Neuronal stem cell (in vitro differentiated cells): ENCODE measurements around the gene NAPSA.

Experiments used
- DNase-seq: peaks from one replicate; pipeline ENCODE4 v3.0.0-alpha.2; 2013; ENCODE audit warnings: low spot score
- H2AFZ ChIP-seq: one replicate; pipeline ENCODE4 v1.6.1; 2013; ENCODE audit warnings: mild to moderate bottlenecking, low read length, inconsistent platforms
- H2AK5ac ChIP-seq: 2 replicates; pipeline ENCODE4 v1.6.1; 2013; ENCODE audit warnings: low read depth, mild to moderate bottlenecking, inconsistent platforms, low read length, moderate library complexity, mixed read lengths
- H2BK120ac ChIP-seq: 2 replicates; pipeline ENCODE4 v1.6.1; 2013; ENCODE audit warnings: low read depth, mild to moderate bottlenecking, inconsistent platforms, low read length, moderate library complexity, mixed read lengths
- H2BK12ac ChIP-seq: one replicate; pipeline ENCODE4 v1.6.1; 2013; ENCODE audit warnings: low read length, inconsistent platforms
- H2BK15ac ChIP-seq: 2 replicates; pipeline ENCODE4 v1.6.1; 2013; ENCODE audit warnings: mild to moderate bottlenecking, low read length, inconsistent platforms, mixed read lengths
- H2BK5ac ChIP-seq: one replicate; pipeline ENCODE4 v1.6.1; 2013; ENCODE audit warnings: inconsistent platforms, mild to moderate bottlenecking, low read length, moderate library complexity
- H3K14ac ChIP-seq: one replicate; pipeline ENCODE4 v1.6.1; 2013; ENCODE audit warnings: low read length, inconsistent platforms
- H3K18ac ChIP-seq: 2 replicates; pipeline ENCODE4 v1.6.1; 2013; ENCODE audit warnings: low read length, inconsistent platforms
- H3K23ac ChIP-seq: 2 replicates; pipeline ENCODE4 v1.6.1; 2013; ENCODE audit warnings: low read depth, mild to moderate bottlenecking, mixed read lengths, low read length, inconsistent platforms; ENCODE audit not compliant: poor library complexity
- H3K27ac ChIP-seq: replicated peaks from 3 replicates; pipeline ENCODE4 v1.5.1; 2013; ENCODE audit warnings: low read length, inconsistent platforms
- H3K27me3 ChIP-seq, 3 experiments: 2 replicates each; pipeline ENCODE4 v1.6.1; 2013; ENCODE audit warnings: low read length in 3 of 3, mild to moderate bottlenecking in 2 of 3, inconsistent platforms in 1 of 3, low read depth in 1 of 3, mixed read lengths in 1 of 3, moderate library complexity in 1 of 3; ENCODE audit not compliant: control insufficient read depth in 3 of 3, insufficient read depth in 3 of 3
- H3K36me3 ChIP-seq, 2 donors: replicated peaks in 1 of 2; 2 replicates each; pipeline ENCODE4 v1.6.1; 2013; ENCODE audit warnings: low read length in 2 of 2; ENCODE audit not compliant: control insufficient read depth in 2 of 2, insufficient read depth in 2 of 2
- H3K4ac ChIP-seq: 2 replicates; pipeline ENCODE4 v1.6.1; 2013; ENCODE audit warnings: inconsistent platforms, mild to moderate bottlenecking, low read length, moderate library complexity
- H3K4me1 ChIP-seq, 2 donors: 1 replicate in 1 of 2; 2 replicates in 1 of 2; pipeline ENCODE4 v1.6.1; 2013; ENCODE audit warnings: low read length in 2 of 2, low read depth in 1 of 2; ENCODE audit not compliant: control insufficient read depth in 2 of 2, insufficient read depth in 1 of 2
- H3K4me2 ChIP-seq: one replicate; pipeline ENCODE4 v1.6.1; 2013; ENCODE audit warnings: mild to moderate bottlenecking, low read length, inconsistent platforms; ENCODE audit not compliant: insufficient read depth, poor library complexity, severe bottlenecking
- H3K4me3 ChIP-seq, 2 donors: 2 replicates each; pipeline ENCODE4 v1.5.1; 2013; ENCODE audit warnings: low read length in 2 of 2, mild to moderate bottlenecking in 2 of 2, inconsistent platforms in 1 of 2, moderate library complexity in 1 of 2
- H3K79me1 ChIP-seq: one replicate; pipeline ENCODE4 v1.6.1; 2013; ENCODE audit warnings: low read depth, mild to moderate bottlenecking, inconsistent platforms, low read length, moderate library complexity
- H3K9ac ChIP-seq: one replicate; pipeline ENCODE4 v1.6.1; 2013; ENCODE audit warnings: mild to moderate bottlenecking, low read depth, low read length, inconsistent platforms; ENCODE audit not compliant: poor library complexity
- H3K9me3 ChIP-seq, 2 donors: replicated peaks in 1 of 2; 2 replicates each; pipeline versions ENCODE3 to v1.6.1; 2013; ENCODE audit warnings: low read length in 2 of 2, mild to moderate bottlenecking in 2 of 2, inconsistent platforms in 1 of 2, low read depth in 1 of 2, mixed read lengths in 1 of 2, moderate library complexity in 1 of 2; ENCODE audit not compliant: control insufficient read depth in 2 of 2, insufficient read depth in 1 of 2
- H4K8ac ChIP-seq: one replicate; pipeline ENCODE4 v1.6.1; 2013; ENCODE audit warnings: low read depth, mild to moderate bottlenecking, inconsistent platforms, low read length, moderate library complexity
- H4K91ac ChIP-seq: one replicate; pipeline ENCODE4 v1.6.1; 2013; ENCODE audit warnings: low read length, low read depth, mild to moderate bottlenecking, inconsistent platforms; ENCODE audit not compliant: poor library complexity
- WGBS, 2 donors: extraction: QIAGEN DNeasy Blood & Tissue Kit; methylation state at CpG; one replicate each; pipeline ENCODE4 v1.1.7; 2013; ENCODE audit warnings: missing lambda C conversion rate in 2 of 2, mixed read lengths in 1 of 2; ENCODE audit not compliant: insufficient read length in 2 of 2, insufficient replicate concordance in 1 of 2; ENCODE audit errors: extremely low coverage in 2 of 2; 5-methylcytosine and 5-hydroxymethylcytosine counted together

NAPSA gene

DNA sequence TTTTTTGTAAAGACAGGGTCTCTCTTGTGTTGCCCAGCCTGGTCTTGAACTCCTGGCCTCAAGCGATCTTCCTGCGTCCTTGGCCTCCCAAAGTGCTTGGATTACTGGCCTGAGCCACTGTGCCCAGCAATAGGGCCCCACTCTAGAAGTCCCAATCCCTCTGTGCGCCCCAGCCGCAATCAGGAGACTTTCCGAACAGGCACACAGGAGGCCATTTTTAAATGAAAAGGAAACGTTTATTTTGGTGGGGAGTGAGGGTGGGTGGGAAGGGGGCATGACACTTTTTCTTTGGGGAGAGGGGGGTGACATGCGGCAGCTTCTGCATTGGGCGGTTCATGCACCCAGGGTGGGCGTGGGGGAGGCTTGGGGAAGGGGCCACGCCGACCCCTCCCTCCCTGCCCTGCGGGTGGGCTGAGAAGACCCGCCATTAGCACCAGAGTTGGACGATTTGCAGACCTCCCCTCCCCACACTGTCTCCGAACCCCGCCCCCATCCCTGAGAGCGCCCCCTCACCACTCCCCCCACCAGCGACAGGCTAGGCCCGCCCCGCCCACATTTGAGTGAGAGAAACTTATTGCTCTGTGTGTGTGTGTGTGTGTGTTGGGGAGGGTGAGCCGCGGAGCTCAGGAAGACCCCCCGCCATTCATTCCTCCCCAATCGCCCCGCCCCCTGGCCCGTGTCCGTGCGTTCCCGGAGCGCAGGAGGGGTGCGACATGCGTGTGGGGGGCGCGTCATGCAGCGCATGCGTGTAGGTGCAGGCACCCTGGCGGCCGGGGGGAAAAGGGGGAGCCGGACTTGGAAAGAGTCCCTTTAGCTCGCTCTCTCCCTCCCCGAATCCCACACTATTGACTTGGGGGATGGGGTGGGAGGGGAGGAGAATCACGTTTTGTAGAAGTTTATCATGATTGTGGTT lies 53.5 kb downstream of the NAPSA start:
- no peak for DNase-seq
- WGBS, 2 donors, result no CpG with 5 or more reads among the region's 42 CpGs
- H3K36me3 ChIP-seq, result no peaks in the 10 kb centered on the region
- H3K4me3 ChIP-seq, result peak overlapping the region; percentile 32 to 37
- H3K27me3 ChIP-seq, result peaks cover 3 to 74% (median 25%) of the 10 kb centered on the region in 3 experiments
- H2BK5ac ChIP-seq, result no peak overlapping the region
- no peak overlapping the region for H3K4ac ChIP-seq
- H3K9me3 ChIP-seq, result peaks cover 0 to 5% of the 10 kb centered on the region in 2 donors
- peak overlapping the region; percentile 68 for H3K4me2 ChIP-seq
- H3K9ac ChIP-seq, result no peak overlapping the region
- peak overlapping the region; percentile 23 for H2BK15ac ChIP-seq
- peak overlapping the region; percentile 69 for H3K18ac ChIP-seq
- H3K14ac ChIP-seq, result no peak overlapping the region
- no peak overlapping the region for H2BK12ac ChIP-seq
- H4K91ac ChIP-seq, result no peak overlapping the region
- peak overlapping the region; percentile 71 for H2AFZ ChIP-seq
- no peak overlapping the region for H3K27ac ChIP-seq
- peak overlapping the region; percentile 71 for H2AK5ac ChIP-seq
- H3K23ac ChIP-seq, result peak overlapping the region; percentile 95
- H2BK120ac ChIP-seq, result no peak overlapping the region
- no peak overlapping the region for H4K8ac ChIP-seq
- H3K79me1 ChIP-seq, result peaks cover under 1% of the 10 kb centered on the region
- H3K4me1 ChIP-seq, result peaks cover 5 to 17% of the 10 kb centered on the region in 2 donors

DNA sequence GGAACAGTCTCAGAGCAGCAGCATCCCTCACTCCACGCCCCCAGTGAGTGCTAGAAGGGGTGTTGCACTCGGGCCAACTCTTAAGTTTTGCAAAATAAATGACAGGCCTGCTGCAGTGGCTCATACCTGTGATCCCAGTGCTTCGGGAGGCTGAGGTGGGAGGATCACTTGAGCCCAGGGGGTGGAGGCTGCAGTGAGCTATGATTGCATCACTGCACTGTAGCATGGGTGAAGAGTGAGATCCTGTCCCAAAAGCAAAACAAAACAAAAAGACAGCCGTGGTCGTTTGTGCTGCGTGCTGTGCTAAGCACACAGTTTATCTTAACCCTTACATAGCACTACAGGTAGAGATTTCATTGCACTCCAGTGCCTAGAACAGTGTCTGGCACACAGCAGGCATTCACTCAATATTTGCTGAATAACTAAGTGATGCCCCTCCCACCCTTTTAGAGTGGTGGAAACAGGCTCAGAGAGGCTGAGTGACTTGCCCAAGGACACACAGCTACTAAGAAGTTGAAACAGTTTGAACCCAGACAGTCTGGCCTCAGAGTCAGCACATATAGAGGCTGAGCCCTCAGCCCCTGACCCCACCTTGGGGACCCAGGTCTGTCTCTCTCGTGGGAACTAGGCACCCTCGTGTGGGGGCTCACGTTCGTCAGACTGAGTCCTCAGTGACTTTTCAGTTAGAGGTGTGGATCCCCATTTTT lies 54.5 kb downstream of the NAPSA start:
- H3K4me3 ChIP-seq, result no peak overlapping the region
- H3K27ac ChIP-seq, result no peak overlapping the region
- H3K4me1 ChIP-seq, result peaks cover 3 to 12% of the 10 kb centered on the region in 2 donors
- no peak overlapping the region for H3K4me2 ChIP-seq
- no peak for DNase-seq
- H3K9ac ChIP-seq, result no peak overlapping the region
- H3K4ac ChIP-seq, result no peak overlapping the region
- H4K91ac ChIP-seq, result no peak overlapping the region
- H2BK5ac ChIP-seq, result no peak overlapping the region
- peaks cover 0 to 8% of the 10 kb centered on the region in 2 donors for H3K9me3 ChIP-seq
- H3K14ac ChIP-seq, result no peak overlapping the region
- no peaks in the 10 kb centered on the region for H3K36me3 ChIP-seq
- H2BK15ac ChIP-seq, result peak overlapping the region; percentile 12
- no peak overlapping the region for H2BK12ac ChIP-seq
- no peak overlapping the region for H2AFZ ChIP-seq
- no peak overlapping the region for H3K18ac ChIP-seq
- no peak overlapping the region for H2BK120ac ChIP-seq
- no peak overlapping the region for H2AK5ac ChIP-seq
- peaks cover 3 to 84% (median 25%) of the 10 kb centered on the region in 3 experiments for H3K27me3 ChIP-seq
- peaks cover 2% of the 10 kb centered on the region for H3K79me1 ChIP-seq
- H4K8ac ChIP-seq, result no peak overlapping the region
- H3K23ac ChIP-seq, result no peak overlapping the region
- no CpG with 5 or more reads among the region's 10 CpGs for WGBS, 2 donors

GRCh38 chr19:50309396-50310125 lies 55.9 kb downstream of the NAPSA start:
- WGBS, 2 donors, result no CpG with 5 or more reads among the region's 16 CpGs
- no peak overlapping the region for H3K4ac ChIP-seq
- no peak for DNase-seq

More at GRCh38 chr19:50309396-50310125, 55.9 kb downstream of the NAPSA start:
- Histone ChIP-seq H2BK15ac (no peak overlapping the region), H2AFZ (no peak overlapping the region), H3K27ac (no peak overlapping the region), H3K9me3 (peaks cover 0 to 8% of the 10 kb centered on the region in 2 donors), H2BK120ac (no peak overlapping the region), H3K27me3 (peaks cover 3 to 90% (median 20%) of the 10 kb centered on the region in 3 experiments), H3K9ac (no peak overlapping the region), H3K18ac (no peak overlapping the region), H3K4me1 (peaks cover 0 to 9% of the 10 kb centered on the region in 2 donors), H3K79me1 (peaks cover 2% of the 10 kb centered on the region), H4K91ac (no peak overlapping the region), H3K36me3 (no peaks in the 10 kb centered on the region), H3K4me2 (no peak overlapping the region), H3K4me3 (no peak overlapping the region), H3K23ac (peak overlapping the region; percentile 19), H3K14ac (no peak overlapping the region), H2BK5ac (no peak overlapping the region), H2AK5ac (no peak overlapping the region), H2BK12ac (no peak overlapping the region), H4K8ac (no peak overlapping the region)
